Left lung (tissue), 10 donors: ENCODE results near the gene AHCYL1. TPM values are rescaled to one million over a fixed set of nuclear protein-coding genes. Genes with fewer than 3 reads are reported as not detected.

Experiments used
- ATAC-seq: fragments of 200-7000 bp; cut with Tn5 transposase; one replicate; pipeline ENCODE4 v1.9.1; 2020; ENCODE audit warnings: moderate library complexity
- DNase-seq, 4 donors: peaks; one replicate each; pipeline ENCODE4 v3.0.0-alpha.2; 2013 to 2020
- H3K27ac ChIP-seq, 2 donors: fragments of 200-600 bp; sonication (generic) in 1 of 2; one replicate each; pipeline versions ENCODE4 v1.5.0 to v1.8.0; 2020 to 2021
- H3K27me3 ChIP-seq, 2 donors: fragments of 200-600 bp; sonication (generic) in 1 of 2; one replicate each; pipeline versions ENCODE4 v1.5.0 to v1.8.0; 2020 to 2021
- H3K36me3 ChIP-seq, 2 donors: fragments of 200-600 bp; sonication (generic) in 1 of 2; one replicate each; pipeline versions ENCODE4 v1.5.0 to v1.8.0; 2020 to 2021
- H3K4me1 ChIP-seq, 2 donors: fragments of 200-600 bp; one replicate each; pipeline ENCODE4 v1.8.0; 2021
- H3K4me3 ChIP-seq, 2 donors: fragments of 200-600 bp; sonication (generic) in 1 of 2; one replicate each; pipeline versions ENCODE4 v1.5.0 to v1.8.0; 2020 to 2021; ENCODE audit warnings: mild to moderate bottlenecking in 1 of 2
- H3K9me3 ChIP-seq, 2 donors: fragments of 200-600 bp; sonication (generic) in 1 of 2; one replicate each; pipeline versions ENCODE4 v1.5.0 to v1.8.0; 2020 to 2021
- intact Hi-C, 2 donors: fragments of 100-400 bp; cut with DNase I; formaldehyde crosslinking; loops; one replicate each; pipeline versions ENCODE4 v1.11.2 to v1.14.2; 2022
- polyA plus RNA-seq, 6 donors: library from polyadenylated mRNA; unstranded; fragments of 120-200 nt; gene quantifications; one replicate each; pipeline ENCODE4 v1.2.1, GENCODE V29; 2013; ENCODE audit not compliant: insufficient read length in 6 of 6
- total RNA-seq, 2 donors: library from RNA; stranded (reverse); fragmentation: NEBNext Ultra II Directional; extraction: Animal tissue kit (Norgen Biotek cat#: 25700); gene quantifications; one replicate each; pipeline ENCODE4 v1.2.1, GENCODE V29; 2021
- TF ChIP-seq, protein P1 (sequence below), 2 donors: fragments of 200-600 bp; sonication (generic) in 1 of 2; IDR thresholded peaks; one replicate each; pipeline versions ENCODE4 v1.5.0 to v1.8.0; 2021; ENCODE audit warnings: antibody characterized with exemption in 2 of 2
- donor health status: DM: no; HTN: yes; CAD: no.
- donor health status: DM: no; HTN: no; CAD: no.

The AHCYL1 gene
- total and polyA plus RNA-seq, 8 donors: 73.3 to 116 (median 83.9) TPM

DNA sequence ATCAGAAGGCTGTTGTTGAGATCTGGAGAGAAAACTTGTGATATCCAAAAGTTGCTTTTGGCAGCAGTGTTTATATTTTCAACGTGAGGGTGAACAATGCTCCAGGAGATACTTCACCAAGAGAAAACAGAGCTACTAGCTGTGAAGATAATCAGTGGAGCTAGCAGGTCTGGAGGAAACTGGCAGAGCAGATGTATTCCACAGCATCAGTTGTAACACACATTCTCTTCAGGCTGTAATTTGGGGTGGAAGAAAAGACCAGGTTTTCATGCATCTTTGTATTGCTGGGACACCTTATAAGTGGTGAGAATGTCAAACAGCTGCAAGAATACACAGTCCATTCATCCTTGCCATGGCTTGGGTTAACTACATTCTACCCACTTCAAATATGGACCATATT lies 22.0 kb downstream of the AHCYL1 start:
- DNase-seq (no peak), ATAC-seq (no peak)
- Histone ChIP-seq H3K4me1 (peaks cover 13 to 32% of the 10 kb centered on the region in 2 donors), H3K36me3 (peaks cover 0 to 29% of the 10 kb centered on the region in 2 donors), H3K27ac (no peak overlapping the region), H3K9me3 (no peaks in the 10 kb centered on the region), H3K4me3 (no peak overlapping the region), H3K27me3 (no peaks in the 10 kb centered on the region)
- intact Hi-C loops: no loop called here
- TF ChIP-seq, protein P1, sequence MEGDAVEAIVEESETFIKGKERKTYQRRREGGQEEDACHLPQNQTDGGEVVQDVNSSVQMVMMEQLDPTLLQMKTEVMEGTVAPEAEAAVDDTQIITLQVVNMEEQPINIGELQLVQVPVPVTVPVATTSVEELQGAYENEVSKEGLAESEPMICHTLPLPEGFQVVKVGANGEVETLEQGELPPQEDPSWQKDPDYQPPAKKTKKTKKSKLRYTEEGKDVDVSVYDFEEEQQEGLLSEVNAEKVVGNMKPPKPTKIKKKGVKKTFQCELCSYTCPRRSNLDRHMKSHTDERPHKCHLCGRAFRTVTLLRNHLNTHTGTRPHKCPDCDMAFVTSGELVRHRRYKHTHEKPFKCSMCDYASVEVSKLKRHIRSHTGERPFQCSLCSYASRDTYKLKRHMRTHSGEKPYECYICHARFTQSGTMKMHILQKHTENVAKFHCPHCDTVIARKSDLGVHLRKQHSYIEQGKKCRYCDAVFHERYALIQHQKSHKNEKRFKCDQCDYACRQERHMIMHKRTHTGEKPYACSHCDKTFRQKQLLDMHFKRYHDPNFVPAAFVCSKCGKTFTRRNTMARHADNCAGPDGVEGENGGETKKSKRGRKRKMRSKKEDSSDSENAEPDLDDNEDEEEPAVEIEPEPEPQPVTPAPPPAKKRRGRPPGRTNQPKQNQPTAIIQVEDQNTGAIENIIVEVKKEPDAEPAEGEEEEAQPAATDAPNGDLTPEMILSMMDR (IDR thresholded peaks at IDR 0.05): no peak

DNA sequence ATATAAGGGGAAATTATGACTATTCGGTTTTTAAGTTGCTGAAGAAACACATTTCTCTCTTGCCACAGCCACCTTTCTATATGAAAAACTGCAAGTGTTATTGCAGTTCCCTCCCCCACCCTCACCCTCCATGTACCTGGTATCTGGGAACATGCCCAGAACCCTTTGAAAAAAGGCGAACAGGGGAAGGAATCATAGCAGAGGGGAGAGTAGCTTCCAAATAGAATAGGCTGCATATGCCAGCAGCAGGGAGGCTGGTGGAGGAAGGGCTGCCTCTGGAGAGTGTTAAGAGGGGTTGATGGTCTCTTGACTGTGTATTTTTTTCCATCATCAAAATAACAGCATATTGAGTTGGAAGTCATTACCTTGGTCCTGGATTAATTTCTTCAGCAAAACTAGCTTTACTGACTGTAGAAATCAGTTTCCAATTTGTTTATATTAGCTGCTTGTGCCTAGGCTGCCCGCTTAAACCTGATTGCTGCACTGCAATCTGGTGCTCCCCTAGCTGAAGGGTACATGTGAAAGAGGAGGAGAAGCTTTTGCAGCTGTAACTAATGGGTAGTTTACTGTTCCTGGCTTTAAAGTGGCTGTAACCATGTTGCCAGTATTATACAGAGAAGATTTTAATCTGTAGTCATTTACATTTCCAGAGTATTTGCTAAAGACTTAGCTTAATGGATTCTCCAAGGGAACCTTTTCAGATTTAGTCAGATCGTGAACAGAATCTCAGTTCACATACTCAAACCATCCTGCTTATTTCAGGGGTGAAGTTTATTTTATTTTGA lies 22.7 kb downstream of the AHCYL1 start:
- Histone ChIP-seq H3K4me1 (peaks cover 13 to 40% of the 10 kb centered on the region in 2 donors), H3K4me3 (no peak overlapping the region), H3K36me3 (peaks cover 0 to 36% of the 10 kb centered on the region in 2 donors), H3K27ac (no peak overlapping the region), H3K9me3 (no peaks in the 10 kb centered on the region), H3K27me3 (no peaks in the 10 kb centered on the region)
- no peak for ATAC-seq
- no peak for DNase-seq
- intact Hi-C loops: no loop called here
- TF ChIP-seq, protein P1 (IDR thresholded peaks at IDR 0.05): no peak

DNA sequence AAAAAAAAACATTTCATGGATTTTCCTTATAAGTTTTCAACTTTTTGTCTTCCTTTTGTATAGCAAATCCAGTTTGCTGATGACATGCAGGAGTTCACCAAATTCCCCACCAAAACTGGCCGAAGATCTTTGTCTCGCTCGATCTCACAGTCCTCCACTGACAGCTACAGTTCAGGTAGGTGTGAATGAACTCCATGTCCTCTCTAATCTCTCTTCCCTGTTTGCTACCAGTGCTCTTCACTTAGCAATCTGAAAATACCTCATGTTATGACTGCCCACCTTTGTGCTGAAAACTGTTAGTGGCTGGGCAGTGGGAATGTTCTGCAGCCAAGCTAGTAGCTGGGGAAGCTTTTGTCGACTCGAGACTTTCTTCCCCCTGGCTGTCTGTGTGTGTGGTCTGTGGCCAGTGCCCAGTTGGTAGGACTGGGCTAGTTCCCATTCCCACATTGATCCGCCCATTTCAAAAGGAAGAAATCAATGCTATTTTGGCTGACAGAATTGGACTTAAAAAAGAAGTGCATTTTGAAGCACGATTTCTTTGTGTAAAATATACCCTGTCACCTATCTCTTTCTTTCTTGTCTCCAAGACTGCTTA lies 24.5 kb downstream of the AHCYL1 start:
- ATAC-seq (no peak), DNase-seq (no peak)
- TF ChIP-seq, protein P1 (IDR thresholded peaks at IDR 0.05): no peak
- Histone ChIP-seq H3K4me1 (peaks cover 6 to 30% of the 10 kb centered on the region in 2 donors), H3K27ac (no peak overlapping the region), H3K36me3 (peaks cover 0 to 54% of the 10 kb centered on the region in 2 donors), H3K9me3 (no peaks in the 10 kb centered on the region), H3K4me3 (no peak overlapping the region), H3K27me3 (no peaks in the 10 kb centered on the region)
- intact Hi-C loops: no loop called here

DNA sequence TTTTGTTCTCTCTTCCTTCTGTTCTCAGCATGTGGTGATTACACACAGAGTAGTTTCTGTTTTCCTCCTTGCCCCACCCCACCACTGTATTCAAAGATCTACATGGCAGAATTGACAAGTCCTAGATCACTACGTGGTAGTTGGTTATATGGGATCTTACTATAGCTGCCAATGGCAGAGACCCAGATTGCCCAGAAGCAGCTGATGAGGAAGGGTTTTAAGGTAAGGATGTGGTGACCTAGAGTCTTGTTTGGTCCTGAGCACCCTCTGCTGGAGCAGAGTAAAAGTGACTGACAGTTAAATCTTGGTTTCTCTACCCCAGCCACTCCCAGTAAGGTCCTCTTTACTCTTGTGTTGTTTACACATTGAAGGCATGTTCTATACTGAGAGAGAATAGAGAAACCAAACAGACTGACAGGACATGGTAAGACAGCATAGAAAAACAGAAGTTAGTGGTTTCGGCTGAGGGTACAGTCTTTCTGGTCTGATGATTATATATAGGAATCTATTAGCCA lies 27.0 kb downstream of the AHCYL1 start:
- TF ChIP-seq, protein P1 (IDR thresholded peaks at IDR 0.05): peak; percentile 22 to 29
- Histone ChIP-seq H3K27ac (no peak overlapping the region), H3K4me1 (peaks cover 0 to 14% of the 10 kb centered on the region in 2 donors), H3K36me3 (peaks cover 0 to 80% of the 10 kb centered on the region in 2 donors), H3K4me3 (no peak overlapping the region), H3K9me3 (no peaks in the 10 kb centered on the region), H3K27me3 (no peaks in the 10 kb centered on the region)
- intact Hi-C loops: no loop called here
- DNase-seq (peak in 1 of 4 donors; percentile 35), ATAC-seq (peak; percentile 92)

DNA sequence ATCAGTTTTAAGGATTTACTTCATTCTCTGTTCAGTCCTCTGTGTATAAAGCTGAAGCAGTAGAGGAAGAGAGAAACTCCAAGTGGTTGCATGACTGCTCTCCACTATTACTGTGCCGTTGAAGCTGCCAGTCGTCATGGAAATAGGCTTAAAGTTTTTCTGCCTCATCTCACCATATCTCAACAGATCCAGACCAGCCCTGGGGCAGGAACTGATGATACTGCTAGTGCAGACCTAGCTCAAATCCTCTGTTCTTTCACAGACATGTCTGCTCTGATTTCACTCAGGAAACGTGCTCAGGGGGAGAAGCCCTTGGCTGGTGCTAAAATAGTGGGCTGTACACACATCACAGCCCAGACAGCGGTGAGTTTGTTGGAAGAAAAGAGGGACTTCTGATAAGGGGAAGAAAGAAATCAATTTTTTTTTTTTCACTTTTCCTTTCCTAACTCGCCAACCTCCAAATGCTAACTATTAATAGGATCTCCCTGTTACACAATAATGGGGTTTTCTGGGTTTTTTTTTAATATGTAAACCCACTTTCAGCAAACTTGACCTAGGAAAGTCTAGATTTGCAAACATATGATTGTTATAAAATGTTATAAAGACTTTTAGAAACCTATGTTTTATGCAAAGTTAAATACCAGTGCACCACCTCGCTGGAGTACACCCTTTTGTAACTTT lies 27.7 kb downstream of the AHCYL1 start:
- no peak overlapping the region for H3K27ac ChIP-seq
- intact Hi-C loops: no loop called here
- ATAC-seq: no peak
- TF ChIP-seq, protein P1 (IDR thresholded peaks at IDR 0.05): no peak
- DNase-seq: no peak
- no peaks in the 10 kb centered on the region for H3K9me3 ChIP-seq
- H3K36me3 ChIP-seq: peaks cover 5 to 86% of the 10 kb centered on the region in 2 donors
- no peak overlapping the region for H3K4me3 ChIP-seq
- H3K4me1 ChIP-seq: peaks cover 0 to 11% of the 10 kb centered on the region in 2 donors
- H3K27me3 ChIP-seq: no peaks in the 10 kb centered on the region
